ENCODE measurements around the gene VGLL4. TPM values are rescaled to one million over a fixed set of nuclear protein-coding genes. Genes with fewer than 3 reads are reported as not detected.
"Not testable (repeated sequence)": the region's sequence is repeated elsewhere in the genome, so short reads cannot be mapped to it uniquely, and the experiment has no call there.

The VGLL4 gene
- total and polyA plus RNA-seq, 2 donors (not counting 1 experiment from before 2014, with no cell fraction given): 25.8 to 29.0 TPM

- no peak for TF ChIP-seq EZH2 (IDR thresholded peaks at IDR 0.05; ENCODE audit: borderline replicate concordance, insufficient read depth, low read depth, low read length, poor library complexity, severe bottlenecking)
- no peak for TF ChIP-seq CTCF (IDR thresholded peaks at IDR 0.05)
- Mint-ChIP-seq H3K27ac (no peak overlapping the region), H3K4me1 (peaks cover 20% of the 10 kb centered on the region), H3K27me3 (no peaks in the 10 kb centered on the region), H3K9me3 (ENCODE audit: insufficient read depth) (no peaks in the 10 kb centered on the region), H3K4me3 (no peak overlapping the region)
- Histone ChIP-seq H3K4me3 (ENCODE audit: control extremely low read depth in 1 of 5, extremely low read depth in 1 of 5, insufficient read depth in 1 of 5, low read depth in 2 of 5, low read length in 4 of 5) (no peak overlapping the region), H3K9ac (ENCODE audit: low read length) (no peak overlapping the region), H3K79me2 (ENCODE audit: control insufficient read depth, insufficient read depth, low read length) (peaks cover 78% of the 10 kb centered on the region), H3K9me3 (ENCODE audit: control extremely low read depth in 1 of 3, control insufficient read depth in 2 of 3, insufficient read depth in 1 of 3, low read length in 2 of 3) (peaks cover 0 to 2% (median 0%) of the 10 kb centered on the region in 3 donors), H4K20me1 (ENCODE audit: control insufficient read depth, insufficient read depth, low read length, poor library complexity, severe bottlenecking) (peaks cover 37% of the 10 kb centered on the region), H3K4me1 (ENCODE audit: control insufficient read depth in 2 of 2, insufficient read depth in 2 of 2, low read length in 2 of 2) (peaks cover 4 to 5% of the 10 kb centered on the region in 2 donors), H3K36me3 (replicated peaks in 1 of 2; ENCODE audit: control extremely low read depth in 1 of 2, control insufficient read depth in 1 of 2, extremely low read depth in 1 of 2, insufficient read depth in 2 of 2, low read length in 1 of 2) (peaks cover under 1 to 26% of the 10 kb centered on the region in 2 experiments), H3K27ac (ENCODE audit: low read length in 2 of 2) (no peak overlapping the region), H2AFZ (ENCODE audit: insufficient read depth, low read depth, low read length, poor library complexity, severe bottlenecking) (no peak overlapping the region), H3K4me2 (replicated peaks; ENCODE audit: low read depth, low read length, poor library complexity, severe bottlenecking) (no peak overlapping the region), H3K27me3 (replicated peaks in 1 of 4; ENCODE audit: control extremely low read depth in 1 of 4, control insufficient read depth in 3 of 4, insufficient read depth in 4 of 4, low read length in 3 of 4) (no peaks in the 10 kb centered on the region)
- CTCF ChIA-PET: interaction anchor here (1.0 kb wide), 1 partner anchor 10 kb away, joined by 3 read pairs; no protein-coding TSS in a partner anchor
- ATAC-seq (ENCODE audit: low read depth) (no peak), DNase-seq (no peak)
- POLR2A ChIA-PET: no interaction called here
- WGBS (ENCODE audit: insufficient coverage): 100% methylated on average over 3 of the region's 10 CpGs
- intact Hi-C loops (cut with micrococcal nuclease): no loop called here
Measured at GRCh38 chr3:11575677-11576076, 68.0 kb downstream of the VGLL4 start.

GRCh38 chr3:11574981-11575669 is 68.6 kb downstream of the VGLL4 start:
- DNase-seq: no peak
- no peak overlapping the region for H3K27ac Mint-ChIP-seq
- Histone ChIP-seq H3K27me3 (replicated peaks in 1 of 4; ENCODE audit: control extremely low read depth in 1 of 4, control insufficient read depth in 3 of 4, insufficient read depth in 4 of 4, low read length in 3 of 4) (no peaks in the 10 kb centered on the region), H2AFZ (ENCODE audit: insufficient read depth, low read depth, low read length, poor library complexity, severe bottlenecking) (no peak overlapping the region), H3K4me1 (ENCODE audit: control insufficient read depth in 2 of 2, insufficient read depth in 2 of 2, low read length in 2 of 2) (peaks cover 4 to 5% of the 10 kb centered on the region in 2 donors), H3K79me2 (ENCODE audit: control insufficient read depth, insufficient read depth, low read length) (peaks cover 78% of the 10 kb centered on the region), H3K4me3 (ENCODE audit: control extremely low read depth in 1 of 5, extremely low read depth in 1 of 5, insufficient read depth in 1 of 5, low read depth in 2 of 5, low read length in 4 of 5) (no peak overlapping the region), H4K20me1 (ENCODE audit: control insufficient read depth, insufficient read depth, low read length, poor library complexity, severe bottlenecking) (peaks cover 35% of the 10 kb centered on the region), H3K27ac (ENCODE audit: low read length in 2 of 2) (no peak overlapping the region), H3K9me3 (ENCODE audit: control extremely low read depth in 1 of 3, control insufficient read depth in 2 of 3, insufficient read depth in 1 of 3, low read length in 2 of 3) (no peaks in the 10 kb centered on the region), H3K9ac (ENCODE audit: low read length) (no peak overlapping the region), H3K4me2 (replicated peaks; ENCODE audit: low read depth, low read length, poor library complexity, severe bottlenecking) (no peak overlapping the region), H3K36me3 (replicated peaks in 1 of 2; ENCODE audit: control extremely low read depth in 1 of 2, control insufficient read depth in 1 of 2, extremely low read depth in 1 of 2, insufficient read depth in 2 of 2, low read length in 1 of 2) (peaks cover 0 to 24% of the 10 kb centered on the region in 2 experiments)
- TF ChIP-seq EZH2 (IDR thresholded peaks at IDR 0.05; ENCODE audit: borderline replicate concordance, insufficient read depth, low read depth, low read length, poor library complexity, severe bottlenecking): no peak
- TF ChIP-seq CTCF (IDR thresholded peaks at IDR 0.05): no peak
- peaks cover 20% of the 10 kb centered on the region for H3K4me1 Mint-ChIP-seq
- no peaks in the 10 kb centered on the region for H3K9me3 Mint-ChIP-seq (ENCODE audit: insufficient read depth)
- ChIA-PET POLR2A (no interaction called here), CTCF (interaction anchor here (0.7 to 1.0 kb wide), 2 partner anchors 10 to 229 kb away, joined by 3 to 4 read pairs; no protein-coding TSS in a partner anchor)
- no peaks in the 10 kb centered on the region for H3K27me3 Mint-ChIP-seq
- H3K4me3 Mint-ChIP-seq: no peak overlapping the region
- intact Hi-C loops (cut with micrococcal nuclease): no loop called here
- 96% methylated on average over 16 of the region's 20 CpGs for WGBS (ENCODE audit: insufficient coverage)
- ATAC-seq (ENCODE audit: low read depth): no peak

- WGBS (ENCODE audit: insufficient coverage): 97% methylated on average over 8 of the region's 11 CpGs
- H4K20me1 ChIP-seq (ENCODE audit: control insufficient read depth, insufficient read depth, low read length, poor library complexity, severe bottlenecking): peaks cover 47% of the 10 kb centered on the region
Measured at GRCh38 chr3:11572660-11573059, 71.1 kb downstream of the VGLL4 start.

More at GRCh38 chr3:11572660-11573059, 71.1 kb downstream of the VGLL4 start:
- H3K4me3 ChIP-seq (ENCODE audit: control extremely low read depth in 1 of 5, extremely low read depth in 1 of 5, insufficient read depth in 1 of 5, low read depth in 2 of 5, low read length in 4 of 5); ATAC-seq (ENCODE audit: low read depth); CTCF ChIA-PET; H3K27ac Mint-ChIP-seq; H3K27ac ChIP-seq (ENCODE audit: low read length in 2 of 2); DNase-seq; H3K9me3 ChIP-seq (ENCODE audit: control extremely low read depth in 1 of 3, control insufficient read depth in 2 of 3, insufficient read depth in 1 of 3, low read length in 2 of 3); H3K9me3 Mint-ChIP-seq (ENCODE audit: insufficient read depth); H3K4me2 ChIP-seq (replicated peaks; ENCODE audit: low read depth, low read length, poor library complexity, severe bottlenecking); intact Hi-C loops (cut with micrococcal nuclease); H3K4me3 Mint-ChIP-seq; H3K27me3 ChIP-seq (replicated peaks in 1 of 4; ENCODE audit: control extremely low read depth in 1 of 4, control insufficient read depth in 3 of 4, insufficient read depth in 4 of 4, low read length in 3 of 4); H3K9ac ChIP-seq (ENCODE audit: low read length); H3K4me1 ChIP-seq (ENCODE audit: control insufficient read depth in 2 of 2, insufficient read depth in 2 of 2, low read length in 2 of 2); POLR2A ChIA-PET; H2AFZ ChIP-seq (ENCODE audit: insufficient read depth, low read depth, low read length, poor library complexity, severe bottlenecking); H3K27me3 Mint-ChIP-seq: not testable (repeated sequence)
- peaks cover 79% of the 10 kb centered on the region for H3K79me2 ChIP-seq (ENCODE audit: control insufficient read depth, insufficient read depth, low read length)
- H3K4me1 Mint-ChIP-seq: peaks cover 15% of the 10 kb centered on the region
- H3K36me3 ChIP-seq (replicated peaks in 1 of 2; ENCODE audit: control extremely low read depth in 1 of 2, control insufficient read depth in 1 of 2, extremely low read depth in 1 of 2, insufficient read depth in 2 of 2, low read length in 1 of 2): peaks cover 0 to 30% of the 10 kb centered on the region in 2 experiments

All from B cell (primary cell).